Retina (tissue), 1 donor: ENCODE results near the gene CTNND2.
"Not testable (repeated sequence)": the region's sequence is repeated elsewhere in the genome, so short reads cannot be mapped to it uniquely, and the experiment has no call there.

Experiments used
- DNase-seq: peaks from one replicate; pipeline ENCODE4 v3.0.0-alpha.2; 2016

Gene CTNND2

DNA sequence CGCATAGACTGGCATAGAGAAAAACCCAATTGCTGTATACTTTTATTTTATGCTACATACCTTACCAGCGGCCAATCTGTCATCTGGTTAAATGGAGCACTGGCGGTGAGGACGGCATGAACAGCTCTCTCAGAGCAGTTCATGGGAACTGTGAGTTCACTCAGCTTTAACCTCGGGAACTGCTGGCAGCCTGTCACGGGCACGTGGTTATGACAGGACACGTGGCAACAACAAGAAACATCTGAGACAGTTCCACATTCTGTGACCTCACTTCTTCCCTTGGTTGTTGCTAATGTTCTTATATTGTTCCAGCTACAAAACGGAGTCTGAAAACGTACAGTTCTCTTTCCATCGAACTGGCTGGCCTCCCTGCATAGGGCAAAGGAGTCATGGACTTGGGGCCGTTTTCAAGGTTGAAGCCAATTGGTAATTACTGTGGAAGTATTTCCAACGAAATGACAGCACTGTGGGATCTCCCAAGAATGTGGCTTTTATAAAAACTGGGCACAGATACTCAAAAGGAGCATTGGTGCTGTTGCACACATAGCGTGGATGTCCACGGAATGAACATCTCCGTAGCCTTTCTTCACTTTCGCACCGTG lies 896.9 kb downstream of the CTNND2 start:
- no peak for DNase-seq

DNA sequence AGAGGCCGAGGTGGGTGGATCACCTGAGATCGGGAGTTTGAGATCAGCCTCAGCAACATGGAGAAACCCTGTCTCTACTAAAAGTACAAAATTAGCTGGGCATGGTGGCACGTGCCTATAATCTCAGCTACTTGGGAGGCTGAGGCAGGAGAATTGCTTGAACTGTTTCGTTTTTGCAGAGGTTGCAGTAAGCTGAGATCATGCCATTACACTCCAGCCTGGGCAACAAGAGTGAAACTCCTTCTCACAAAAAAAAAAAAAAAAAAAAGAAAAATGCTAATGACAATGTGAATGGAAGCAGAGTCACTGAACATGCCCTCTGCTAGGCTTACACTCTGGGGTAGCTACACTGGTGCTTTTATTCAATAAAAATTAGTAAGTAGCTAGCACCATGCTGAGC lies 899.7 kb downstream of the CTNND2 start:
- DNase-seq = not testable (repeated sequence)

DNA sequence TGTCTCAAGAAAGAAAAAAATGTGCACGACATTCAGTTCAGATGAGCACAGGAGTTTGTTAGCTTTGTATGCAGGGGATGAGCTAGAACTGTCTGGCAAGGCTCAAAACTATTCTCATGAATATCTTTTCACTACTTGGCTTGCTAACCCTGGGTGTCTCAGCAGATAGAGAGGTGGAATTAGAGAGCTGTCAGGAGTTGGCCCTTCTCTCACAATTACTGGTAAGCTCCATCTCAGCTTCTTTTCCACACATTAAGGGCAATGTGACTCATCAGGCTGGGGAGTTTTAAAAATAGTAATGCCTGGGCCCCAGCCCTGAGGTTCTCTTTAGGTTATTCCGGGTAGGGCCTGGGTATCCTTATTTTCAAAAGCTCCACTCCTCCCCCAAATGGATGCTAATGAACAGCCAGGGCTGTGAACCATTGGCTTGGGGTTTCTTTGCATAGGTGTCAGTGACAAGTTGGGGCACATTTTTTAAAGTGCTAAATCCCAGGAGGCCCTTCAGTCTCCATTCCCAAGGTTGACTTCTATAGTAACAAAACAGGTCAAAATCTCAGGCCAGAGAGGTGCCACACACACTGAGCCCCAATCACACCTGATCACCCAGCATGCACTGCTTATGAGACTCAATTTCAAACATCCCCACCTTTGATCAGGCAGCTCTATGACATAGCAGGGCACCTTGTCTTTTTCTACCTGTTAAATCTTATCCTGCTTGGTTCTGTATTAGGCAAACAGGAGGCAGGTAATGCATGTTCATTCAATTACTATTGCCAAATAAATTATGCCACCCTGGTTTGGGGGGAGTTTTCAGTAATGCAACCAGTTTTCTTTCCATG lies 903.5 kb downstream of the CTNND2 start:
- no peak for DNase-seq

DNA sequence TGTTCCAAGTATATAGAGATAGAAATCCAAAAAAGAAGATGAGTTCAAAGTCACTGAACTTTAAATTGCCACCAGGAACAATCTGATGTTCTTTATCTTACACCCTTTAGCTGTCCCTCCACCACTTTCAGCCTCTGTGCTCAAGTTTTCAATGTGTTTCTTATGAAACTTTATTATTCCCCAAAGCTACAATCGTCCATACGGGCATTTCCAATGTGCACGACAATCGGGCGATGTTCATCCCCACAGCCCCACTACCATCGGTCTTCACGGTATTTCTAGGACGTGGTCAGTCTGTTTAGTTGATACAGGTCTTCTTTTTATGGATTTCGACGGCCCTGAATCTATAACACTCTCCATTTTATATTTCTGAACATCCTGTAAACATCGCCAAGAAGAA lies 904.5 kb downstream of the CTNND2 start:
- DNase-seq = no peak

DNA sequence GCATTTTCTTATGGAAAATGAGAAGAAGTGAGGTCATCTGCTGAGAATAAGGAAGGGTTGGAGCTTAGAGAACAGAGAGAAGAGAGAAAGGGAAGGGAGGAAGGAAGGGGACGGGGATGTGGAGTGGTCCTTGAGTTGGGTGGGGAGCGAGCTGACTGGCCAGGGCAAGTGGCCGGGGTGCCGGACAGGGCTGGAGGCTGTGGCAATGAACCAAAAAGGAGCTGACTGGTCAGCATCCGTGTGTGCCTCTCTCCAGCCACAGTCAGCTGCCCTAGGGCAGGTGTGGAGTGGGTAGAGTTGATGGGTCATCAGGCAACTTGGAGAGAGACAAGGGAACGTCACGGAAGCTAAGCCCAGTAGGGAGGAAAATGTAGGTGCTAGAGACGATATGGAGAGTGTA lies 908.4 kb downstream of the CTNND2 start:
- no peak for DNase-seq

DNA sequence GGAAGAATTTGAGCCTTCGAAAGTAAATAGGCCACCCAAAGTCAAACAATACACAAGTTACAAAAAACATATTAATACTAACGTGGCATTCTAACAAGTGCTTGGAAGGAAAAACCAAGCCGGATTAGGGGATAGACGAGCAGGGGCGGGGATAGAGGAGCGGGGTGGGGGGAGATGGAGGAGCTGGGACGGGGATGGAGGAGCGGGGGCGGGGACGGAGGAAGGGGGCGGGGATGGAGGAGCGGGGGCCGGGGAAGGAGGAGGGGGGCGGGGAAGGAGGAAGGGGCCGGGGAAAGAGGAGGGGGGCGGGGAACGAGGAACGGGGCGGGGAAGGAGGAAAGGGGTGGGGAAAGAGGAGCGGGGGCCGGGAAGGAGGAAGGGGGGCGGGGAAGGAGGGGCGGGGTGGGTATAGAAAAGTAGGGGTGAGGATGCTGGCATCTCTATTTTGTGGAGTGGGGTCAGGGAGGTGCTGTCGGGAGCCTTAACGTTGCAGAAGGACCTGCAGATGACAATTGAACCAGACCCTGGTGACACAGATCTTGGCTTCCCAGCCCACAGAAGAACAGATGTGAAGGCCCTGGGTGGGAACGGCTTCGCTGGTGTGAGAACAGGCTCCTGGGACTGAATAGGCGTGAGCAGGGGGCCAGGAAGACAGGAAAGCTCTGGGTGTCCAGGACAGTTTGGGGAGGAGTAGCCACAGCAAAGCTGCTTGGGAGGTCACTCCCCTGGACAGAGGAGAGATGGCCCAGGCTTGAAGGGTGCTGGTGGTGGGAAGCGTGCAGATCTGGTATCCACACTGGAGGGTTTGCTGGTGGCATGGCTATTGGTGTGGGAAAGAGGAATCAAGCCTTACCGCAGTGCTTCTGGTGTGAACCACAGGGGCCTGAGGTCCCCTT lies 909.9 kb downstream of the CTNND2 start:
- no peak for DNase-seq

DNA sequence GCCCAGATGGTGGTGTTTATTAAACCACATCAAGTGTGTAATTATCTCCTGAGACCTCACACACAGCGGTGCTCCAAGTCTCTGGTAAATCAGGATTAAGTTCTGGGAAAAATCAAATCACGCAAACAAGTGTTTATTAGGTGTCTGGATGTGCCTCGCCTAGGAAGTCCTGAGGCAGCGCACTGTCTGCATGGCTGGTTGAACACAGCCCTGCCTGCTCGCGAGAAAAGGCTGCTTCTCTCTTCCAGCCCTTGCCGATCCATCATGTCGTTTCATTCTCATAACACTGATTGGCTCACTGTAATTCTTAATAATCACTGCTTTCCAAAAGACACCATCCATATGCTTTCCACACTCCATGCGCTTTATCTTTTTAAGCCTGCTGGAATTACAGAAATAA lies 913.6 kb downstream of the CTNND2 start:
- DNase-seq = no peak

DNA sequence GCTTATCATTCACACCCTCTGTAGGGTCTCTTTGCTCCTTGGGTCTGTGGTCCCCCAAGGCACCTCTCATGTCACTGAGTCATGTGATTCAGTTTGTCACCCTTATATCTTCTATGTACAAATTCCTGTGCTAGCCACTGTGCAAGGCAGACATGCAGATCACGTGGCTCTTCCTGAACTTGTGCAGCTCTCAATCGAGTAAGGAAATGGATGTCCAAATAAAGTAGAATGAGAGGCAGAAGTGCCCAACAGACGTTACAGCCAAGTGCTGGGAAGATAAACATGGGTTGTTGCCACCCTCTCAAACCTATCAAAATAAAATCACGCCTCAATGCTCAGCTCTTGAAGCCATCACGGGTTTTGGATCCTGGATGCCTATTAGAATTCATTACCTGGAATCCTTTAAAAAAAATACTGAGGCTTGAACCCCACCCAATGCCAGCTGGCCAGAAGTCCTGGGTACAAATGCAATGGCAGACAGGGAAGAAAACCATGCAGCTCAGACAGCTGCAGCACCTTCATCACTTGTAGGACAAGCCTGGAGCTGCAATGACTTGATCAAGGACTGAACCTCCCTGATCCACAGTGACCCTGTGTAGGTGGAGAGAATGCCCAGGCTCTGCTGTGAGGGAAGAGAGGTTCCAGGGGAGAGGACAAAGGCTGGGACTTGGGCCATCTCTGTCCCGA lies 914.5 kb downstream of the CTNND2 start:
- DNase-seq = no peak

DNA sequence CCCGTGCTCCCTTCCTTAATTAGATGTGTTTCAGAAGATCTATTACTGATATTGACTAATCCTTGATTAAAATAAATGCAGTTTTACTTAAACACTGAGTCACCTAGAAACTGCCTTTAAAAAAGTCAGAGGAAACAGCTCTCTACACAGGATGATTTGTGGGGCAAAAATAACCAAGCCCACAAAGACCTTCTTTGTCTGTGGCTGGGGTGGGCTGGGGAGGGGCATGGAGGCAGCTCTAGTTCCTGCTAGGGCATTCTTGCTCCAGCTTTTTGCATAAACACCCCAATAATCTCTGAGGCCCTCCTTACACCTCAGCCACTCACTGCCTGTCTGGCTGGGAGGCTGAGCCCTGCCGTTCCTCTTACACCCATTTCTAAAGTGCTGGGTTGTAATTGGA lies 915.6 kb downstream of the CTNND2 start:
- DNase-seq = no peak

DNA sequence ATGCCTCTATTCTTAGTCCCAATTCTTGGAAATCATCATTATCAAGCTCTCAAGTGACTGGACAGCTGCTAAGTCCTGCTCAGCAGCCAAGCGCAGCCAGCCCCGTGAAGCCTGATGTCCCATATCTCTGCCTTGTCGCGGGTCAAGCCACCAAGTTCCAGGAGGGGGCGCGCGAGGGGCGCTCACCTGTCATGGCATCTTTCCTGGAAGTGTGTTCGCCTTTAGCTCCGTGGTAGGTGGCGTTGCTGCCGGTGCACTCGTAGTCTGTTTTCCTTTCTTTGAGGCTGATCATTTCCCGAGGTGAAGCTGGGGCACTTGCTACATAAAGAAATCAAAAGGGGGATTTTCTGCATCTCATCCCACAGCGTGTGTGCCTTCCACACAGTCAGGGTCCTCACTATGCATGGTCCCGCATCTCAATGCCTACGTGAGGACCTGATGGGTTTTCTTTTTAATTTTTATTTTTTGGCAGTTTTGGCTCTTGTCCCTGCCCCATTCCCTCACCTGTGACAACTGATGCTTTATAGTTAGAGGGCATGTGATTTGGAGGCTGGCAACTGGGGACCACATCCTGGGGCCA lies 916.2 kb downstream of the CTNND2 start:
- DNase-seq = peak; percentile 80

DNA sequence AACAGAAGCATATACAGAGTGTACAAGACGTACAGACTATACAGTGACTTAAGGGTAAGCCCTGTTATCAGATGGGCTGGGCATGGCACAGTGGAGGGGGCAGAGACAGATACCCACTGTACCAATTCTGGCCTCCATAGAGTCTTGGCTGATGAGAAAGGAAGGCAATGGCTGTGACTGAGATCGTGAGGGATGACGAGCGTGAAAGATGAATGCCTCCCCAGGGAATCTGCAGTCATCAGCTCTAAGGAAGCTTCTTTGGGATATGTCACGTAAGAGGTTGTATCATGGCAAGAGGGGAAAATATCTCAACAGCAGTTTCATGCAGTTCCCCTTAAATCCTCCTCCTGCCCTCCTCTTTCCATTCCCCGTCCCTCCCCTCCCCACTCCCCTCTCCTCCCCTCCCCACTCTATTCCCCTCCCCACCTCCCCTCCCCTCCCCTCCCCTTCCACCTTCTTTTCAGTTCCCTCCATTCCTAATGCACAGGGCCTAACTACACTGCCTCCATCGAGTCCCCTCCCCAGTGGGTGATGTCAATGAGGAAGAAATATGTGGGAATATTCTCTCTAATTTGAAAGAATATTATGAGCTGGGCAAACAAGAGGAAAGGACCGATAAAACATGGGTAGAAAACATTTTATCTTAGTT lies 916.8 kb downstream of the CTNND2 start:
- no peak for DNase-seq

DNA sequence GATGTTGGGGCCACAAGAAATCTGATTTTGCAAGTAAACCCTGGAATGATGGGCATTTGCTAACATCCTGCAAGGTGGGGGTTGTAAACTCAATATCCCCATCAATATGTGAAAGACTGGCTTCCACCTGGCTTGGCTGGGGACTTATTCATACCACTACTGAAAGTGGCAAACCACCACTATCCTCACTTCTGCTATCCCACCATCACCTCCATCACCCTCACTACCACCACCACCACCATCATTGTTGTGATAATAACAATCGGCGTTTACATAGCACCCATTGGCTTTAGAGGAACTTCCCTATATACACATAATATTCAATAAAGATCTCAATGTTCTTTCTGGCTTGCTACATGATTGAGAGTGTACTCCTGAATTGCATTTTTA lies 918.5 kb downstream of the CTNND2 start:
- DNase-seq = no peak

DNA sequence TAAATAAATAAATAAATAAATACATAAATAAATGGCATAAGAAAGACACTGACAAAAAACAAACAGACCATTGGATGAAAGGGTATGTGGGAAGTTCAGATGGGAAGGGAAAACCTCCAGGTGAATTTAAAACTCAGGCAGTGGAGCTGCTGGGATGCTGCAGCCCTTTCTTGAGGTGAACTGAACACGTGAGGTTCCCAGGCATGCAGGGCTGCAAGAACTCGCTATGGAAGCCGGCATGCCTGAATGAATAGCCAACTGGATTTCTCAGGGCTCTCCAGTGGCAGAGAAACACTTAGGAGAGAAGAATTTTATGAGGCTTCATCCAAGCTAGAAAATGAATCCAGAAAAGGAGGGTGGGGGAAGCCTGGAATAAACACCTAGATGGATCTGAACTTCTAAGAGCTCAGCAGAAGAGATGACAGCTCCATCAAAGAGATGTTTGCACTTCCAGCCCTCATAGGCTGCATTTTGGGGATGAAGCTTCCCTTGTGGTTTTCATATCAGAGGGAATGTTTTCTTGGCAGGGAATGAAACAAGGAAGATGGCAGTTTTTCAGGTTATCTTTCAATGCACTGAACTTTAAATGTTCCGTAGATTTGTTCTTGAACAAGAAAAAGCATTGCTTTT lies 919.0 kb downstream of the CTNND2 start:
- no peak for DNase-seq

DNA sequence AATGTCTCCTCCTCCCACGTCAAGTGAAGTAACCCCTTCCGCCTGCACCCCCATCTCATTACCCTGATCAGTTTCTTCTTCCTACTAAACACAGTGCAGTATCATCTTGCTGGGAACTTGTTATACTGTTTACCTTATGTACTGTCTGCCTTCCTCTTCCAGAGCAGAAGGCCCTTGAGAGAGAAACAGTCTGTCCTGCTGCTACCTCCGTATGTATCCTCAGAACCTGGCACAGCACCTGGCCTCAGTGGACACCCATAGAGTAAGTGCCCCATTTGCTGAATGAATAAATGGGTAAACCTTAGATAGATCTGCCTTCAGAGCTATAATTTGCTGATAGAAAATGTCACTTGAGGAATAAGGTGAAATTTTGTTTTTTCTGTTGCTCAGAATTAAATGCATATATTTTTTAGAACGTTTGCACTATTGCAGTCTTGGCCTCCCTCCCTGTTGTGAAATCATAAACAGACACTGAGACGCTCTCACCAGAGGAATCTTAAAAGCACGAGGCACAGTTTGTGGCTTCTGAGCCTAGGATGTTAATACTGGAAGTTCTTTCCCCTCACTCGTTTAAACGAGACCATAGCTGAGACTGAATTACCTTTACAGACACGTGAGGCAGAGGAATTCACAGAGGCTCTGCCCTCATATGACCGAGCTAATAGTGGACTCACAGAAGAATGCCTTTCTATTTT lies 920.1 kb downstream of the CTNND2 start:
- DNase-seq = no peak

DNA sequence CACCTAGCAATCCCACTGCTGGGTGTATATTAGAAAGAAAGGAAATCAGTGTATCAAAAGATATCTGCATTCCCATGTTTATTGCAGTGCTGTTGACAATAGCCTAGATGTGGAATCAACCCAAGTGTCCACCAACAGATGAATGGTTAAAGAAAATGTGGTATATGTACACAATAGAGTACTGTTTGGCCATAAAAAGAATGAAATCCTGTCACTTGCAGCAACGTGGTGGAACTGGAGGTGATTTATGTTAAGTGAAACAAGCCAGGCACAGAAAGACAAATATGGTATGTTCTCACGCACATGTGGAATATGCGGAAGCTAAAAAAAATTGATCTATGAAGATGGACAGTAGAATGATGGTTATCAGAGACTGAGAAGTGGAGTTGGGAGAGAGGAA lies 921.6 kb downstream of the CTNND2 start:
- DNase-seq = no peak

DNA sequence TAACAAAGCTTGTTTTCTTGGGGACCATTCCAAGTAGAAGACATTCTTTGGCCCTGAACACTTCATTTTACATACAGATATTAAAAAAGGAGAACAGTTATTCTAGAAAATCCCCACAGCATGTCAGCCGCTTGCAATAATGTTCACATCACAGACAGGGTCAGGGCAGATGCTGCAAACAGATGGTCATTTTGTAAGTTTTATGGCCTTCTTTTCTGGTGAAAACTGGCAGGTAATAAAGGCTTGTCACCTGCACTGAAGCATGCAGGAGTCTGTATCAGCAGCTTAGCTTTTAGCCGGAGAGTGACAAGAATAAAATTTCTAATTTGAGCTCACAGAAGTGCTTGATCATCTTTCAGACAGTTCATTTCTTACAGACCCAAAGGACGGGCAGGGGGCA lies 922.3 kb downstream of the CTNND2 start:
- no peak for DNase-seq

DNA sequence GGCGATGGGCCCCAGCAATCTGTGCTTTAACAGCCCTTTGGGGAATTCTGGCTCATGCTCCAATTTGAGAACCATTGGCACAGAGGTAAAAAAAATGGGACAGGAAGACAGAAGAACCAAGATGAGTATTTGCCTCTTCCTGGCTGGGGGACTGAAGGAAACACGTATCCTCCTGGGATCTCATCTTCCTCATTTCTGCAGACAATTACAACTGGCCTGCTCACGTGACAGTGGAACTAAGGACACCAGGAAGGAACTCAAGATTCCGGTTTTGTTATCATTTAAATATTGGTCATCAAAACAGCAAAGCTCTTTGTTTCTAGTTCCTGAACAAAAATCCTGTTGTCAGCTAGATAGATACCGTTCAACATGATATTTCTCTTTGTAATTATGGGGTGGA lies 927.2 kb downstream of the CTNND2 start:
- no peak for DNase-seq

DNA sequence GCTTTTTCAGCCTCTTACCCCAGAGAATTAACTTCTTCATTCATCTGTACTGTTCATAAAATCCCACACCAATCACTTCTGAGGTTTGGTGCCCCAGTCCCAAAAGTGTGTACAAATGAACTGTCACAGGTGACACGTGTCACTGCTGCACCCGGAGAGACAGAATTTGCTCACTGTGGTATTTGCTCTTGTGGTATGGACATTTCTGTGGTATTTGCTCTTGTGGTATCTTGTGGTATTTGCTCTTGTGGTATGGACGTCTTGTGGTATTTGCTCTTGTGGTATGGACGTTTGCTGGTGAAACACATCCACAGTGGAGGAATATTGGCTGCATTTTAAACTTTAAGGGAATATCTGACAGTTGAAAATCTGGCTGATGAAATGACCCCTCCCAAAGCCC lies 928.3 kb downstream of the CTNND2 start:
- no peak for DNase-seq

DNA sequence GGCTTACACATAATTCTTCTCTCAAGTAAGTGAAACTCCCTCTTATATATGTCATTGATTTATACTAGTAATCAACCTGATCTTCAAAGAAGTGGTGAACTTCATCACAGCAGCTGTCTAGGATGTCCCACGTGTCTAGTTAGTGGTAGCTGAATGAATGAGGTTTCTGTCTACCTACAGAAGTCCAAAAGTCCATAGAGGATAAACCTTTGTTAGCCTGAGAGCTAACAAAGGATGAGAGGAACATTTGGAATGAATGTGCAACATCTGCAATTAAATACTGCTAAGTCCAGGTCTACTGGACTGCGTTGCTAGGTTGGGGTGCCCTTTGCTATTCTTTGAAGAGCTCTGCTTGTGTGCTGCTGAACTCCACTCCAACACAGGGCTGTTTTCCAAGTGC lies 929.4 kb downstream of the CTNND2 start:
- DNase-seq = no peak

DNA sequence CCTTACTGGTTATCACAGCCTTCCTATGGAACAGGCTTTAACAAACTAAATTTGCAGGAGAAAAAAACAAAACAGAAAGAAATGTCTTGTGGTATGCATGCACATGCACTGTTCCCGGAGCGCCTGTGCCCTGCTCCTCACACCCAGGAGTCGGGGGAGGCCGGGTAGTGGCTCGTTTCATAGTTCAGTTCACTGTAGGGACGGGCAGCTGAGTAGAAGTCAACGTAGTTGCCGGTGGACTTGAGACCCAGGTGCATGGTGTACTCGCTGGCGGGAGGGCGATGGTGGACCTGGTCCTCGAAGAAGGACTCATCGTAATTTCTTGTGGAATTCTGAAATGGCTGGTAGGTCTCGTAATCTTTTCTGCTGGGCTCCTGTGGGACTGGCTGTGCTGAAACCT lies 930.9 kb downstream of the CTNND2 start:
- no peak for DNase-seq

DNA sequence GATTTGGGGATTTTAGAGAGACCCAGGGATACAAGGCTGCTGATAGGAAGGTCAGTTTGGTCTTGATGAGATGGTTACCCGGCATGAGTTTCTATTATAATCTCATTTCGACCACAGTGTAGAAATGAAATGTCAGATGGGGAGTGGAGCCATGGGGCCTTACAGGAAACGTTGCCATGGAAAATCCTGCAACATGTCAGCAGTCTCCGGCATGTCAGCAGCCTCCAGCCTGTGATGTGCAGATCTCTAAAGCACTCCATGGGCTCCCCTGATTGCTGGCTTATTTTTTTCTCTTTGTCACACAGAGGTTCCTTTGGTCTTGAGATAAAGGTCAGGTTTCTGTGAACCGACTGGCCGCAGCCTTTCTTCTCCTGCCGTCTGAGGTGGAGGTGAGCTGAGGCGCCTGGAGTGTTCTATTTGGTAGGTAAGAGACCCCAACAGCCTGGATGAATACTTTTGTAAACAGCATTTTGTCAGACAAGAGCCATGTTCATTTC lies 934.5 kb downstream of the CTNND2 start:
- DNase-seq = no peak
